ENCODE data around the gene DCLRE1B. TPM values are rescaled to one million over a fixed set of nuclear protein-coding genes. Genes with fewer than 3 reads are reported as not detected.

DCLRE1B gene
- total and polyA plus RNA-seq, 9 of the 15 experiments (the other 6 are each of a cell fraction or from before 2014, with no cell fraction given) = 10.6 to 28.8 (median 17.2) TPM

DNA sequence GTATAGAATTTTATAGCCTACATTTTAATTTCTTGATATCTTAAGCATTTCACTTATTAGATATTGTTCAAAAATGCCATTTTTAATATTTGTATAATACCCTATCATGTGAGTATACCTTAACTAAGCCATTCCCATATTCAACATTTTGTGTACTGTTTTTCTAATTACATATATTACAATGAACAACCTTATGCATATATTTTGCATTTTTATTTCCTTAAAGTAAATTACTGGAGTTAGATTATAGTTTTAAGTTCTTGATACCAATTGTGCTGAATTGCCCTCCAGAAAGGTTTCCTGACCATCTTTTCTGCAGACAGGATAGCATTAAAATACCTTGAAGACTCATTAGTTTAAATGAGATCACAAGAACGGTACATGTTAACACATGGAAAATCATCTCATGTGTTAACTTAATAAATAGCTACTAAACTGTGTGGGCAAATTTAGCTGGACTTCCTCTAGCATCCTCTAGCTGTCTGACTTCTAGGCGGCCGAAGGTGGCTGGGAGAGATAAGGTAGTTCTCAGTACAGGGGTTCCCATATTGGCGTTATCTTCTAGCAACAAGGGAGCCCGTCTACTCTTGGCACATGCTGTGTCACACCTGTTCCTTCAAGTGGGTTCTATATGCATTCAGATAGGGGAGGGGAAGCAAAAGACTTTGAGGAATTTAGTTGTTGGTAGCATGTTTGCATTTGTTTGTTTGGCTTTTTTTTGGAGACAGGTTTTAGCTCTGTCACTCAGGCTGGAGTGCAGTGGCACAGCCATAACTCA is 8.9 kb downstream of the DCLRE1B start (continued):
- TF ChIP-seq, protein P1, sequence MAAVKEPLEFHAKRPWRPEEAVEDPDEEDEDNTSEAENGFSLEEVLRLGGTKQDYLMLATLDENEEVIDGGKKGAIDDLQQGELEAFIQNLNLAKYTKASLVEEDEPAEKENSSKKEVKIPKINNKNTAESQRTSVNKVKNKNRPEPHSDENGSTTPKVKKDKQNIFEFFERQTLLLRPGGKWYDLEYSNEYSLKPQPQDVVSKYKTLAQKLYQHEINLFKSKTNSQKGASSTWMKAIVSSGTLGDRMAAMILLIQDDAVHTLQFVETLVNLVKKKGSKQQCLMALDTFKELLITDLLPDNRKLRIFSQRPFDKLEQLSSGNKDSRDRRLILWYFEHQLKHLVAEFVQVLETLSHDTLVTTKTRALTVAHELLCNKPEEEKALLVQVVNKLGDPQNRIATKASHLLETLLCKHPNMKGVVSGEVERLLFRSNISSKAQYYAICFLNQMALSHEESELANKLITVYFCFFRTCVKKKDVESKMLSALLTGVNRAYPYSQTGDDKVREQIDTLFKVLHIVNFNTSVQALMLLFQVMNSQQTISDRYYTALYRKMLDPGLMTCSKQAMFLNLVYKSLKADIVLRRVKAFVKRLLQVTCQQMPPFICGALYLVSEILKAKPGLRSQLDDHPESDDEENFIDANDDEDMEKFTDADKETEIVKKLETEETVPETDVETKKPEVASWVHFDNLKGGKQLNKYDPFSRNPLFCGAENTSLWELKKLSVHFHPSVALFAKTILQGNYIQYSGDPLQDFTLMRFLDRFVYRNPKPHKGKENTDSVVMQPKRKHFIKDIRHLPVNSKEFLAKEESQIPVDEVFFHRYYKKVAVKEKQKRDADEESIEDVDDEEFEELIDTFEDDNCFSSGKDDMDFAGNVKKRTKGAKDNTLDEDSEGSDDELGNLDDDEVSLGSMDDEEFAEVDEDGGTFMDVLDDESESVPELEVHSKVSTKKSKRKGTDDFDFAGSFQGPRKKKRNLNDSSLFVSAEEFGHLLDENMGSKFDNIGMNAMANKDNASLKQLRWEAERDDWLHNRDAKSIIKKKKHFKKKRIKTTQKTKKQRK (IDR thresholded peaks at IDR 0.05; ENCODE audit: borderline replicate concordance, low read depth, low read length) = 0 out of 2 replicates have a peak, but pooled peaks have one; percentile 28
- TF ChIP-seq, protein P2, sequence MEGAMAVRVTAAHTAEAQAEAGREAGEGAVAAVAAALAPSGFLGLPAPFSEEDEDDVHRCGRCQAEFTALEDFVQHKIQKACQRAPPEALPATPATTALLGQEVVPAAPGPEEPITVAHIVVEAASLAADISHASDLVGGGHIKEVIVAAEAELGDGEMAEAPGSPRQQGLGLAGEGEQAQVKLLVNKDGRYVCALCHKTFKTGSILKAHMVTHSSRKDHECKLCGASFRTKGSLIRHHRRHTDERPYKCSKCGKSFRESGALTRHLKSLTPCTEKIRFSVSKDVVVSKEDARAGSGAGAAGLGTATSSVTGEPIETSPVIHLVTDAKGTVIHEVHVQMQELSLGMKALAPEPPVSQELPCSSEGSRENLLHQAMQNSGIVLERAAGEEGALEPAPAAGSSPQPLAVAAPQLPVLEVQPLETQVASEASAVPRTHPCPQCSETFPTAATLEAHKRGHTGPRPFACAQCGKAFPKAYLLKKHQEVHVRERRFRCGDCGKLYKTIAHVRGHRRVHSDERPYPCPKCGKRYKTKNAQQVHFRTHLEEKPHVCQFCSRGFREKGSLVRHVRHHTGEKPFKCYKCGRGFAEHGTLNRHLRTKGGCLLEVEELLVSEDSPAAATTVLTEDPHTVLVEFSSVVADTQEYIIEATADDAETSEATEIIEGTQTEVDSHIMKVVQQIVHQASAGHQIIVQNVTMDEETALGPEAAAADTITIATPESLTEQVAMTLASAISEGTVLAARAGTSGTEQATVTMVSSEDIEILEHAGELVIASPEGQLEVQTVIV (CRISPR knock-in tag; IDR thresholded peaks at IDR 0.05; ENCODE audit: borderline replicate concordance) = no peak
- TF ChIP-seq PTBP1 (IDR thresholded peaks at IDR 0.05; ENCODE audit: low read depth, low read length) (0 out of 2 replicates have a peak, but pooled peaks have one; percentile 54), NR2C1 (IDR thresholded peaks at IDR 0.05) (no peak), NR2C1 (tag; IDR thresholded peaks at IDR 0.05) (peak; percentile 75), ZBTB7A (IDR thresholded peaks at IDR 0.05; ENCODE audit: borderline replicate concordance, control insufficient read depth, low read depth, low read length) (no peak), DPF2 (IDR thresholded peaks at IDR 0.05) (peak; percentile 100), ZNF354B (CRISPR knock-in tag; IDR thresholded peaks at IDR 0.05) (no peak), SRSF1 (IDR thresholded peaks at IDR 0.05; ENCODE audit: low read depth, low read length) (no peak)
- TF ChIP-seq, protein P3, sequence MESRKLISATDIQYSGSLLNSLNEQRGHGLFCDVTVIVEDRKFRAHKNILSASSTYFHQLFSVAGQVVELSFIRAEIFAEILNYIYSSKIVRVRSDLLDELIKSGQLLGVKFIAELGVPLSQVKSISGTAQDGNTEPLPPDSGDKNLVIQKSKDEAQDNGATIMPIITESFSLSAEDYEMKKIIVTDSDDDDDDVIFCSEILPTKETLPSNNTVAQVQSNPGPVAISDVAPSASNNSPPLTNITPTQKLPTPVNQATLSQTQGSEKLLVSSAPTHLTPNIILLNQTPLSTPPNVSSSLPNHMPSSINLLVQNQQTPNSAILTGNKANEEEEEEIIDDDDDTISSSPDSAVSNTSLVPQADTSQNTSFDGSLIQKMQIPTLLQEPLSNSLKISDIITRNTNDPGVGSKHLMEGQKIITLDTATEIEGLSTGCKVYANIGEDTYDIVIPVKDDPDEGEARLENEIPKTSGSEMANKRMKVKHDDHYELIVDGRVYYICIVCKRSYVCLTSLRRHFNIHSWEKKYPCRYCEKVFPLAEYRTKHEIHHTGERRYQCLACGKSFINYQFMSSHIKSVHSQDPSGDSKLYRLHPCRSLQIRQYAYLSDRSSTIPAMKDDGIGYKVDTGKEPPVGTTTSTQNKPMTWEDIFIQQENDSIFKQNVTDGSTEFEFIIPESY (CRISPR knock-in tag; IDR thresholded peaks at IDR 0.05) = peak; percentile 79
- TF ChIP-seq, protein P4, sequence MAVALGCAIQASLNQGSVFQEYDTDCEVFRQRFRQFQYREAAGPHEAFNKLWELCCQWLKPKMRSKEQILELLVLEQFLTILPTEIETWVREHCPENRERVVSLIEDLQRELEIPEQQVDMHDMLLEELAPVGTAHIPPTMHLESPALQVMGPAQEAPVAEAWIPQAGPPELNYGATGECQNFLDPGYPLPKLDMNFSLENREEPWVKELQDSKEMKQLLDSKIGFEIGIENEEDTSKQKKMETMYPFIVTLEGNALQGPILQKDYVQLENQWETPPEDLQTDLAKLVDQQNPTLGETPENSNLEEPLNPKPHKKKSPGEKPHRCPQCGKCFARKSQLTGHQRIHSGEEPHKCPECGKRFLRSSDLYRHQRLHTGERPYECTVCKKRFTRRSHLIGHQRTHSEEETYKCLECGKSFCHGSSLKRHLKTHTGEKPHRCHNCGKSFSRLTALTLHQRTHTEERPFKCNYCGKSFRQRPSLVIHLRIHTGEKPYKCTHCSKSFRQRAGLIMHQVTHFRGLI (CRISPR knock-in tag; IDR thresholded peaks at IDR 0.05) = no peak
- TF ChIP-seq, protein P5, sequence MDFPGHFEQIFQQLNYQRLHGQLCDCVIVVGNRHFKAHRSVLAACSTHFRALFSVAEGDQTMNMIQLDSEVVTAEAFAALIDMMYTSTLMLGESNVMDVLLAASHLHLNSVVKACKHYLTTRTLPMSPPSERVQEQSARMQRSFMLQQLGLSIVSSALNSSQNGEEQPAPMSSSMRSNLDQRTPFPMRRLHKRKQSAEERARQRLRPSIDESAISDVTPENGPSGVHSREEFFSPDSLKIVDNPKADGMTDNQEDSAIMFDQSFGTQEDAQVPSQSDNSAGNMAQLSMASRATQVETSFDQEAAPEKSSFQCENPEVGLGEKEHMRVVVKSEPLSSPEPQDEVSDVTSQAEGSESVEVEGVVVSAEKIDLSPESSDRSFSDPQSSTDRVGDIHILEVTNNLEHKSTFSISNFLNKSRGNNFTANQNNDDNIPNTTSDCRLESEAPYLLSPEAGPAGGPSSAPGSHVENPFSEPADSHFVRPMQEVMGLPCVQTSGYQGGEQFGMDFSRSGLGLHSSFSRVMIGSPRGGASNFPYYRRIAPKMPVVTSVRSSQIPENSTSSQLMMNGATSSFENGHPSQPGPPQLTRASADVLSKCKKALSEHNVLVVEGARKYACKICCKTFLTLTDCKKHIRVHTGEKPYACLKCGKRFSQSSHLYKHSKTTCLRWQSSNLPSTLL (IDR thresholded peaks at IDR 0.05) = no peak

All from K562 (cell line).